Vagina (tissue), 2 donors: Measurements from ENCODE around the gene ENAH. TPM values are rescaled to one million over a fixed set of nuclear protein-coding genes. Genes with fewer than 3 reads are reported as not detected.
A peak's percentile ranks its signal among the peaks of the same experiment; 100 is the strongest.
"Not testable (repeated sequence)": the region's sequence is repeated elsewhere in the genome, so short reads cannot be mapped to it uniquely, and the experiment has no call there.

Experiments used
- DNase-seq, 2 donors: peaks; one replicate each; pipeline ENCODE4 v3.0.0-alpha.2; 2017; ENCODE audit errors: extremely low spot score in 2 of 2
- H3K27ac ChIP-seq: fragments of 200-600 bp; sonication (generic); one replicate; pipeline ENCODE4 v1.5.1; 2019
- H3K27me3 ChIP-seq: fragments of 200-600 bp; sonication (generic); one replicate; pipeline ENCODE4 v1.5.1; 2019
- H3K36me3 ChIP-seq, 2 donors: fragments of 200-600 bp; sonication (generic); one replicate each; pipeline ENCODE4 v1.5.1; 2017 to 2019
- H3K4me1 ChIP-seq: fragments of 200-600 bp; sonication (generic); one replicate; pipeline ENCODE4 v1.5.1; 2019
- H3K4me3 ChIP-seq, 2 donors: fragments of 200-600 bp; sonication (generic); 1 replicate in 1 of 2; 2 replicates in 1 of 2; pipeline ENCODE4 v1.5.1; 2016 to 2019
- H3K9me3 ChIP-seq: fragments of 200-600 bp; sonication (generic); one replicate; pipeline ENCODE4 v1.5.1; 2019
- CTCF ChIP-seq, 3 experiments: fragments of 450-650 bp in 2 of 3; fragments of 200-600 bp in 1 of 3; sonication (generic) in 1 of 3; IDR thresholded peaks; one replicate each; pipeline ENCODE4 v1.5.1; 2017 to 2019; ENCODE audit warnings: antibody characterized with exemption in 3 of 3, mild to moderate bottlenecking in 2 of 3, moderate library complexity in 2 of 3
- POLR2A ChIP-seq, 2 donors: fragments of 450-650 bp; IDR thresholded peaks; one replicate each; pipeline ENCODE4 v1.6.1; 2017; ENCODE audit warnings: antibody characterized with exemption in 2 of 2, mild to moderate bottlenecking in 2 of 2, moderate library complexity in 2 of 2
- POLR2AphosphoS5 ChIP-seq, 2 donors: sonication (generic); formaldehyde crosslinking; IDR thresholded peaks; one replicate each; pipeline ENCODE4 v1.9.0; 2017; ENCODE audit warnings: antibody characterized with exemption in 2 of 2, mild to moderate bottlenecking in 2 of 2, low read depth in 1 of 2; ENCODE audit not compliant: insufficient read depth in 1 of 2
- intact Hi-C: fragments of 100-400 bp; cut with DNase I; formaldehyde crosslinking; loops from one replicate; pipeline ENCODE4 v1.15.1; 2023
- total RNA-seq: library from RNA; depleted of rRNA; stranded (reverse); fragments of >200 nt; gene quantifications from one replicate; pipeline ENCODE4 v1.2.3, GENCODE V29; 2016

The ENAH gene
- total RNA-seq, 1 donor from 2014 or later, result 62.4 TPM

DNA sequence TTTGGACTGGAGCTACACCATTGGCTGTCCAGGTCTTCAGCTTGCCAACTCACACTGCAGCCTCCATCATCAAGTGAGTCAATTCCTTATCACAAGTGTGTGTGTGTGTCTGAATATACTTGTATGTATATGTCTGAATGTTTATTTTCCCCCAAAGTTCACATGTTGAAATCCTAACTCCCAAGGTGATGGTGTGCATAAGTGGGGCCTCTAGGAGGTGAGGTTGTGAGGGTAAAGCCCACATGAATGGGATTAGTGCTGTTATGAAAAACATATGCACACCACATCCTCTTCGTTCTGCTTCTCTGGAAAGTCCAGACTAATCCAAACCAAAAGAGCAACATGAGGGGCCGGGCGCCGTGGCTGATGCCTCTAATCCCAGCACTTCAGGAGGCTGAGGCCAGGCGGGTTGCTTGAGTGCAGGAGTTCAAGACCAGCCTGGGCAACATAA lies 176.4 kb downstream of the ENAH start:
- Histone ChIP-seq H3K27me3 (no peaks in the 10 kb centered on the region), H3K4me1 (no peaks in the 10 kb centered on the region), H3K36me3 (no peaks in the 10 kb centered on the region), H3K4me3 (no peak overlapping the region), H3K9me3 (no peaks in the 10 kb centered on the region), H3K27ac (no peak overlapping the region)
- intact Hi-C loops, result loop anchor here (5.0 to 10.0 kb wide), 3 partner anchors 368 to 501 kb away; no protein-coding TSS in a partner anchor
- DNase-seq, result peak; percentile 52 to 64
- TF ChIP-seq POLR2A (IDR thresholded peaks at IDR 0.05), result no peak
- no peak for TF ChIP-seq CTCF (IDR thresholded peaks at IDR 0.05)
- TF ChIP-seq POLR2AphosphoS5 (IDR thresholded peaks at IDR 0.05; ENCODE audit: insufficient read depth in 1 of 2, low read depth in 1 of 2), result no peak

GRCh38 chr1:225476100-225476511 lies 176.8 kb downstream of the ENAH start:
- intact Hi-C loops, result loop anchor here (5.0 to 10.0 kb wide), 3 partner anchors 369 to 501 kb away; no protein-coding TSS in a partner anchor
- DNase-seq, result peak; percentile 74 to 77
- H3K27me3 ChIP-seq, result no peaks in the 10 kb centered on the region
- no peak overlapping the region for H3K4me3 ChIP-seq
- no peaks in the 10 kb centered on the region for H3K36me3 ChIP-seq
- no peak overlapping the region for H3K27ac ChIP-seq
- no peaks in the 10 kb centered on the region for H3K4me1 ChIP-seq
- TF ChIP-seq POLR2A (IDR thresholded peaks at IDR 0.05) (no peak), CTCF (IDR thresholded peaks at IDR 0.05) (no peak), POLR2AphosphoS5 (IDR thresholded peaks at IDR 0.05; ENCODE audit: insufficient read depth in 1 of 2, low read depth in 1 of 2) (no peak)
- H3K9me3 ChIP-seq, result no peaks in the 10 kb centered on the region

- peak; percentile 88 to 94 for DNase-seq
- Histone ChIP-seq H3K4me1 (no peaks in the 10 kb centered on the region), H3K36me3 (no peaks in the 10 kb centered on the region), H3K9me3 (no peaks in the 10 kb centered on the region), H3K27ac (no peak overlapping the region), H3K27me3 (no peaks in the 10 kb centered on the region), H3K4me3 (peak overlapping the region in 1 of 2 donors; percentile 16)
- TF ChIP-seq POLR2AphosphoS5 (IDR thresholded peaks at IDR 0.05; ENCODE audit: insufficient read depth in 1 of 2, low read depth in 1 of 2) (no peak), POLR2A (IDR thresholded peaks at IDR 0.05) (peak in 1 of 2 donors; percentile 12), CTCF (IDR thresholded peaks at IDR 0.05) (peak; percentile 100)
- intact Hi-C loops, result loop anchor here (2.0 to 10.0 kb wide), 4 partner anchors 296 to 502 kb away; no protein-coding TSS in a partner anchor
Observed at GRCh38 chr1:225474986-225475820, 177.7 kb downstream of the ENAH start.

DNA sequence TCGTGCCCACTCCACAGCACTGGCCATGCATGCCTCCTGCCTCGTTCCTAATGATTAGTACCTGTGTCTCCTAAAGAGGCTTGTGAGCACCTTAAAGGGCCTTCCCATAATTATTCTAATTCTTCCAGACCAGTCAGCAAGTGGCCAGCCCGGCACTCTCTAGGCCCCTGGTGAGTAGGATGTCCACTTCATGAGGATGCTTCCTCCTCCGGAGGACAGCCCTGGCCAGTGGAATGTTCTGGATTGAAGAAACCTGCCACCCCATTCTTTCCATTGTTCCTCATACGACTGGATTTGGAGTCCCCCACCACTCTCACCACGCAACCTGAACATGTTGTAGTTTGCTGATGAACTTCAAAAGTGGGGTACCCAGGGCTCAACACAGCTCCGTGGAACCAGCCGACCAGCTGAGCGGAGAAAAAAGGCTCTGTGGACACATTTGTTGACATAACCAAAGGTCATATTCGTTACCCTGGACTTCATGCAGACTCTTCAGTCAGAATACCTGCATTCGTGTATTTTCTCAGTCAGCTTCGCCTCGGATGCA lies 178.4 kb downstream of the ENAH start:
- no peak for TF ChIP-seq POLR2A (IDR thresholded peaks at IDR 0.05)
- TF ChIP-seq POLR2AphosphoS5 (IDR thresholded peaks at IDR 0.05; ENCODE audit: insufficient read depth in 1 of 2, low read depth in 1 of 2), result no peak
- no peak for TF ChIP-seq CTCF (IDR thresholded peaks at IDR 0.05)
- no peak overlapping the region for H3K4me3 ChIP-seq
- no peaks in the 10 kb centered on the region for H3K9me3 ChIP-seq
- DNase-seq, result peak in 1 of 2 donors; percentile 88
- H3K27me3 ChIP-seq, result no peaks in the 10 kb centered on the region
- intact Hi-C loops, result loop anchor here (2.0 to 10.0 kb wide), 2 partner anchors 296 to 370 kb away; no protein-coding TSS in a partner anchor
- H3K27ac ChIP-seq, result no peak overlapping the region
- H3K4me1 ChIP-seq, result no peaks in the 10 kb centered on the region
- H3K36me3 ChIP-seq, result no peaks in the 10 kb centered on the region

- intact Hi-C loops, result loop anchor here (2.0 to 10.0 kb wide), 2 partner anchors 297 to 371 kb away; no protein-coding TSS in a partner anchor
- DNase-seq, result peak; percentile 75 to 82
- not testable (repeated sequence) for H3K27ac ChIP-seq, H3K4me3 ChIP-seq, H3K9me3 ChIP-seq, H3K4me1 ChIP-seq, H3K27me3 ChIP-seq, H3K36me3 ChIP-seq
Observed at GRCh38 chr1:225473676-225474438, 179.1 kb downstream of the ENAH start.

GRCh38 chr1:225473266-225473665 lies 179.7 kb downstream of the ENAH start:
- H3K36me3 ChIP-seq, H3K4me1 ChIP-seq, H3K27ac ChIP-seq, H3K4me3 ChIP-seq, H3K27me3 ChIP-seq, H3K9me3 ChIP-seq: not testable (repeated sequence)
- intact Hi-C loops, result loop anchor here (10.0 kb wide), 1 partner anchor 372 kb away; no protein-coding TSS in a partner anchor
- peak in 1 of 2 donors; percentile 19 for DNase-seq
